Measurements from ENCODE around the gene LILRB4.
A peak's percentile ranks its signal among the peaks of the same experiment; 100 is the strongest.

LILRB4 gene

GRCh38 chr19:54644056-54644455, 18.7 kb upstream of the LILRB4 start:
- no peak for TF ChIP-seq CTCF (conservative IDR thresholded peaks at IDR 0.05; ENCODE audit: control insufficient read depth, insufficient read depth, low read depth, low read length)
- no peak overlapping the region for H3K4me3 ChIP-seq (ENCODE audit: control insufficient read depth, low read depth, low read length)
- DNase-seq (ENCODE audit: low read depth): no peak

GRCh38 chr19:54646331-54646841, 16.4 kb upstream of the LILRB4 start:
- H3K4me3 ChIP-seq (ENCODE audit: control insufficient read depth, low read depth, low read length): no peak overlapping the region
- DNase-seq (ENCODE audit: low read depth): no peak
- no peak for TF ChIP-seq CTCF (conservative IDR thresholded peaks at IDR 0.05; ENCODE audit: control insufficient read depth, insufficient read depth, low read depth, low read length)

DNA sequence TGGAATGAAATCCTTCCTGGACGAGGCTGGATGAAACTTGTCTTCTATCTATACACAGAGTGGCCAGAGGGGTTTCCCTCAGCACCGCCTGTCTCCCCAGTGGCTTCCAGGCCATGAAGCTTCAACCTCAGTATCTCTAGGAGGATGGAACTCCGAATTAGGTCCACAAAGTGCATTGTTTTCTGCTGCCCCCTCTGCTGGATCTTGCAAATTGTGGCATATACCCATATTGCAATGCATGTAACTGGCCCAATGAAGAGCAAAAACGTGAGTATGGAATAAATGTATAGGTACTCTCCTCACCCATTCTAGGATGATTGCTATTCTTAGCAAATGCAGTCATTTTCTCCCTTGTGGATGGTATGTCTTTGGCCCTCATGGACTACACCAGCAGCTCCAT, 14.7 kb upstream of the LILRB4 start:
- no peak overlapping the region for H3K4me3 ChIP-seq (ENCODE audit: control insufficient read depth, low read depth, low read length)
- no peak for DNase-seq (ENCODE audit: low read depth)
- no peak for TF ChIP-seq CTCF (conservative IDR thresholded peaks at IDR 0.05; ENCODE audit: control insufficient read depth, insufficient read depth, low read depth, low read length)

- DNase-seq (ENCODE audit: low read depth): no peak
- no peak for TF ChIP-seq CTCF (conservative IDR thresholded peaks at IDR 0.05; ENCODE audit: control insufficient read depth, insufficient read depth, low read depth, low read length)
- no peak overlapping the region for H3K4me3 ChIP-seq (ENCODE audit: control insufficient read depth, low read depth, low read length)
Observed at GRCh38 chr19:54650108-54650655, 12.6 kb upstream of the LILRB4 start.

DNA sequence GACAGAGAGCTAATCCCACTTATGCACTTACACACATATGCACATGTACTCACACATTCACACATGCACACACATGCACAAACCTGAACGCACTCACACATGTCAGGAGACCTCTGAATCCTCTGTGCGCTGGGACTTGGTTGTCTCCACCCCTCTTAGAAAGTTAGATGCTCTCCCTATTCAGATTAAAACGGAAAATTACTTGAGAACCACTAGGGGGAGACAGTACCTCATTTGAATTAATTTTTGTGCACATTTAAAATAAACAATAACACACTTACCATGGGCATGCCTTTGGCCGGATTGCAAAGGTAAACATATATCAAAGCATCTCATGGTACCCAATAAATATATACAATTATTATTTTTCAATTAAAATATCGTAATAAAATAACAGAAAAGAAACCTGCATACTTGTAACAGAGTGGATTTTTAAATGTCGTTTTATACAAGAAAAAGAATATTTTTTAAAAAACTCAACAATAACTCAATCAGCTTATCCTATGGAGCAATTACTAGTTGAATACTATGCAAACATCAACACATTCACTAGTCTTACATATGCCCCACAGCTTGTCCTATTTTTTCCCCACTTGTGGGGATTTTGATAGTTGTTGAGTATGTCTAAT, 9.5 kb upstream of the LILRB4 start:
- no peak overlapping the region for H3K4me3 ChIP-seq (ENCODE audit: control insufficient read depth, low read depth, low read length)
- DNase-seq (ENCODE audit: low read depth): peak; percentile 30
- TF ChIP-seq CTCF (conservative IDR thresholded peaks at IDR 0.05; ENCODE audit: control insufficient read depth, insufficient read depth, low read depth, low read length): peak; percentile 45

DNA sequence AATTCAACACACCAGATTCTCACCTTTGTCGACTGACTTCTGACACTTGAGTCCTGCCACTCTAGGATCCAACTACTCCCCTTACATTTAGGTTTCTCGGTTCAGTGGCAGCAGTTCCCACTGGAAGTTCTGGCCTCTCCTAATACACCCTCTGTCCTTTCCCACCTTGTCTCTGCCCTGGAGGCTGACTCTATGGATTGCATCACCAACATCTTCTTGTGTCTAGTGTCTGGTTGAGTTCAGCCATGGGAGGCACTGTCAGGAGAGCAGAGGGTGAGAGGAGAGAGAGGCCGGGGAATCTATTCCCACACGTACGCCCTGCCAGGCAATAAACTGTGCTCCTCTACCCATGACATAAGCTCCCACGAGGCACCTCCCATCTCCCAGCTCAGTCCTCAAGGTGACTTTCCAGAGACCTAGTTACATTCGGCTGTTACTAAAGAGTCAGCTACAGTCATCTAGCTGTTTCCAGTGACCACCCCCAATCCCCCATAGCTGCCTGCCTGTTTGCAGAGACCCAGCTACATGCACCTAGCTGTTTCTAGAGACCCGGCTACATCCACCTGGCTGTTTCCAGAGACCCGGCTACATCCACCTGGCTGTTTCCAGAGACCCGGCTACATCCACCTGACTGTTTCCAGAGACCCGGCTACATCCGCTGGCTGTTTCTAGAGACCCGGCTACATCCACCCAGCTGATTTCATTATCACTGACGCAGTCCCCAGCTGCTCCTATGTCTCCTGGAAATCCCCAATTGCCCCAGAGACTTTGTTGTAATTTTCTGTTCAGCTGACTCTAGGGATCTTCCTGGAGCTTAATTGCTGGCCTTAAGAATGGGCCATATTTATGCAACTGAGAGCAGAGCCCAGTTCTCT, 8.1 kb upstream of the LILRB4 start:
- no peak for TF ChIP-seq CTCF (conservative IDR thresholded peaks at IDR 0.05; ENCODE audit: control insufficient read depth, insufficient read depth, low read depth, low read length)
- DNase-seq (ENCODE audit: low read depth): no peak
- no peak overlapping the region for H3K4me3 ChIP-seq (ENCODE audit: control insufficient read depth, low read depth, low read length)
